SH-SY5Y (cell line): ENCODE data around the gene PCSK5.

Source experiments
- GATA2 ChIP-seq: IDR thresholded peaks from 2 replicates; pipeline ENCODE4 v1.6.1; 2011; ENCODE audit warnings: mild to moderate bottlenecking, low read depth, low read length
- GATA3 ChIP-seq: IDR thresholded peaks from 2 replicates; pipeline ENCODE4 v1.6.1; 2011; ENCODE audit warnings: low read depth, mild to moderate bottlenecking, low read length, moderate library complexity

- no peak for TF ChIP-seq GATA2
- TF ChIP-seq GATA3 = no peak
Measured at GRCh38 chr9:76001459-76001858, 111.0 kb downstream of the PCSK5 start.
